ENCODE measurements around the gene TEX12. TPM values are rescaled to one million over a fixed set of nuclear protein-coding genes. Genes with fewer than 3 reads are reported as not detected.

Gene TEX12
- total RNA-seq, 2 donors from 2014 or later, result not detected

GRCh38 chr11:112206071-112206470, 38.9 kb downstream of the TEX12 start:
- Histone ChIP-seq H3K9ac (ENCODE audit: extremely low read depth, low read length, poor library complexity, severe bottlenecking) (no peak overlapping the region), H3K36me3 (ENCODE audit: control insufficient read depth, insufficient read depth, low read length) (no peaks in the 10 kb centered on the region), H3K4me1 (ENCODE audit: control insufficient read depth, insufficient read depth, low read length) (no peaks in the 10 kb centered on the region), H3K27me3 (ENCODE audit: control insufficient read depth, insufficient read depth, low read length, poor library complexity, severe bottlenecking) (peaks cover 4% of the 10 kb centered on the region), H3K9me3 (ENCODE audit: control insufficient read depth, low read length) (no peaks in the 10 kb centered on the region), H3K27ac (ENCODE audit: low read depth, low read length) (no peak overlapping the region), H3K4me3 (ENCODE audit: low read length) (no peak overlapping the region)
- 90 to 92% methylated on average over 10 to 23 of the region's 23 CpGs for WGBS, 2 experiments (ENCODE audit: insufficient coverage in 1 of 2, insufficient read length in 1 of 2)
- Mint-ChIP-seq H3K27ac (no peak overlapping the region), H3K4me1 (no peaks in the 10 kb centered on the region), H3K36me3 (ENCODE audit: low read depth) (no peaks in the 10 kb centered on the region), H3K27me3 (ENCODE audit: insufficient read depth) (peaks cover 13% of the 10 kb centered on the region), H3K9me3 (peaks cover 6% of the 10 kb centered on the region), H3K4me3 (no peak overlapping the region)
- TF ChIP-seq, protein P1, sequence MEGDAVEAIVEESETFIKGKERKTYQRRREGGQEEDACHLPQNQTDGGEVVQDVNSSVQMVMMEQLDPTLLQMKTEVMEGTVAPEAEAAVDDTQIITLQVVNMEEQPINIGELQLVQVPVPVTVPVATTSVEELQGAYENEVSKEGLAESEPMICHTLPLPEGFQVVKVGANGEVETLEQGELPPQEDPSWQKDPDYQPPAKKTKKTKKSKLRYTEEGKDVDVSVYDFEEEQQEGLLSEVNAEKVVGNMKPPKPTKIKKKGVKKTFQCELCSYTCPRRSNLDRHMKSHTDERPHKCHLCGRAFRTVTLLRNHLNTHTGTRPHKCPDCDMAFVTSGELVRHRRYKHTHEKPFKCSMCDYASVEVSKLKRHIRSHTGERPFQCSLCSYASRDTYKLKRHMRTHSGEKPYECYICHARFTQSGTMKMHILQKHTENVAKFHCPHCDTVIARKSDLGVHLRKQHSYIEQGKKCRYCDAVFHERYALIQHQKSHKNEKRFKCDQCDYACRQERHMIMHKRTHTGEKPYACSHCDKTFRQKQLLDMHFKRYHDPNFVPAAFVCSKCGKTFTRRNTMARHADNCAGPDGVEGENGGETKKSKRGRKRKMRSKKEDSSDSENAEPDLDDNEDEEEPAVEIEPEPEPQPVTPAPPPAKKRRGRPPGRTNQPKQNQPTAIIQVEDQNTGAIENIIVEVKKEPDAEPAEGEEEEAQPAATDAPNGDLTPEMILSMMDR (conservative IDR thresholded peaks at IDR 0.05), result no peak
- DNase-seq, result no peak

DNA sequence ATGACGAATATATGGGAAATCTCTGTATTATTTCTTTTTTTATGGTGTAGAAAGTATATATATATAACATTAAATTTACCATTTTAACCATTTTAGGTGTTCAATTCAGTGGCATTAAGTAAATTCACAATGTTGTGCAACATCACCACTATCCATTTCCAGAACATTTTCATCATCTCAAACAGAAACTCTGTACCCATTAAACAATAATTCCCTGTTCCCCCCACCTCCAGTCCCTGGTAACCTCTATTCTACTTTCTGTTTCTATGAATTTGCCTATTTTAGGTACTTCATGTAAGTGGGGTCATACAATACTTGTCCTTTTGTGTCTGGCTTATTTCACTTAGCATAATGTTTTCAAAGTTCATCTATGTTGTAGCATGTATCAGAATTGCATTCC, 43.7 kb downstream of the TEX12 start:
- Histone ChIP-seq H3K36me3 (ENCODE audit: control insufficient read depth, insufficient read depth, low read length) (no peaks in the 10 kb centered on the region), H3K4me3 (ENCODE audit: low read length) (no peak overlapping the region)
- H3K9me3 Mint-ChIP-seq, result peaks cover 5% of the 10 kb centered on the region

DNA sequence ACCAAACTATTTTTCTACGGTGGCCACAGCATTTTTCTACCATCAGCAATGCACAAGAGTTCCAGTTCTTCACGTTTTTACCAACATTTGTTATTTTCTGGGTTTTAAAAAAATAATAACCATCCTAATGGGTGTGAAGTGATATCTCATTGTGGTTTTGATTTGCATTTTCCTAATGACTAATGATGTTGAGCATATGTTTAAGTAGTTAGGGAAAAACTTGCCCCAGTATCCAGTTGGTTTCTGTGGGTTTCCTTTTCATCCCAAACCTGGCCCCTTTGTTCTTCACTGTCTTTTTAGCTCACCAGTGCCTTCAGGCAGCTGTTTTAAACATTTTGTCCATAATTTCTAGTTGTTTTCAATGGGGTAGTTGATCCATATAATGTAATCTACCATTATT, 44.4 kb downstream of the TEX12 start:
- Histone ChIP-seq H3K4me3 (ENCODE audit: low read length) (no peak overlapping the region), H3K4me1 (ENCODE audit: control insufficient read depth, insufficient read depth, low read length) (no peaks in the 10 kb centered on the region), H3K9me3 (ENCODE audit: control insufficient read depth, low read length) (no peaks in the 10 kb centered on the region), H3K27me3 (ENCODE audit: control insufficient read depth, insufficient read depth, low read length, poor library complexity, severe bottlenecking) (peaks cover 10% of the 10 kb centered on the region), H3K27ac (ENCODE audit: low read depth, low read length) (no peak overlapping the region), H3K9ac (ENCODE audit: extremely low read depth, low read length, poor library complexity, severe bottlenecking) (no peak overlapping the region), H3K36me3 (ENCODE audit: control insufficient read depth, insufficient read depth, low read length) (no peaks in the 10 kb centered on the region)
- H3K36me3 Mint-ChIP-seq (ENCODE audit: low read depth), result no peaks in the 10 kb centered on the region
- no peak for DNase-seq
- peaks cover 22% of the 10 kb centered on the region for H3K27me3 Mint-ChIP-seq (ENCODE audit: insufficient read depth)
- 100% methylated on average over 1 of the region's 2 CpGs; no CpG with 5 or more reads in 1 of the 2 experiments for WGBS, 2 experiments (ENCODE audit: insufficient coverage in 1 of 2, insufficient read length in 1 of 2)
- H3K27ac Mint-ChIP-seq, result no peak overlapping the region
- H3K4me1 Mint-ChIP-seq, result no peaks in the 10 kb centered on the region
- no peak overlapping the region for H3K4me3 Mint-ChIP-seq
- H3K9me3 Mint-ChIP-seq, result peaks cover 4% of the 10 kb centered on the region
- TF ChIP-seq, protein P1 (conservative IDR thresholded peaks at IDR 0.05), result no peak

More for the DNA sequence above, 43.7 kb downstream of the TEX12 start:
- TF ChIP-seq, protein P1 (conservative IDR thresholded peaks at IDR 0.05), result no peak
- peaks cover 10% of the 10 kb centered on the region for H3K27me3 ChIP-seq (ENCODE audit: control insufficient read depth, insufficient read depth, low read length, poor library complexity, severe bottlenecking)
- no peak overlapping the region for H3K9ac ChIP-seq (ENCODE audit: extremely low read depth, low read length, poor library complexity, severe bottlenecking)
- H3K4me1 Mint-ChIP-seq, result no peaks in the 10 kb centered on the region
- peaks cover 22% of the 10 kb centered on the region for H3K27me3 Mint-ChIP-seq (ENCODE audit: insufficient read depth)
- no peak overlapping the region for H3K27ac ChIP-seq (ENCODE audit: low read depth, low read length)
- H3K36me3 Mint-ChIP-seq (ENCODE audit: low read depth), result no peaks in the 10 kb centered on the region
- no peaks in the 10 kb centered on the region for H3K9me3 ChIP-seq (ENCODE audit: control insufficient read depth, low read length)
- no CpG with 5 or more reads among the region's 1 CpG for WGBS, 2 experiments (ENCODE audit: insufficient coverage in 1 of 2, insufficient read length in 1 of 2)
- no peak overlapping the region for H3K4me3 Mint-ChIP-seq
- no peak overlapping the region for H3K27ac Mint-ChIP-seq
- no peaks in the 10 kb centered on the region for H3K4me1 ChIP-seq (ENCODE audit: control insufficient read depth, insufficient read depth, low read length)
- DNase-seq, result no peak

Data from endodermal cell (in vitro differentiated cells).